Measurements from ENCODE around the gene HOOK2. TPM values are rescaled to one million over a fixed set of nuclear protein-coding genes. Genes with fewer than 3 reads are reported as not detected.

The HOOK2 gene
- total and polyA plus RNA-seq, 2 of the 13 experiments (the other 11 are each of a cell fraction or from before 2014, with no cell fraction given) = 9.2 to 12.9 TPM

DNA sequence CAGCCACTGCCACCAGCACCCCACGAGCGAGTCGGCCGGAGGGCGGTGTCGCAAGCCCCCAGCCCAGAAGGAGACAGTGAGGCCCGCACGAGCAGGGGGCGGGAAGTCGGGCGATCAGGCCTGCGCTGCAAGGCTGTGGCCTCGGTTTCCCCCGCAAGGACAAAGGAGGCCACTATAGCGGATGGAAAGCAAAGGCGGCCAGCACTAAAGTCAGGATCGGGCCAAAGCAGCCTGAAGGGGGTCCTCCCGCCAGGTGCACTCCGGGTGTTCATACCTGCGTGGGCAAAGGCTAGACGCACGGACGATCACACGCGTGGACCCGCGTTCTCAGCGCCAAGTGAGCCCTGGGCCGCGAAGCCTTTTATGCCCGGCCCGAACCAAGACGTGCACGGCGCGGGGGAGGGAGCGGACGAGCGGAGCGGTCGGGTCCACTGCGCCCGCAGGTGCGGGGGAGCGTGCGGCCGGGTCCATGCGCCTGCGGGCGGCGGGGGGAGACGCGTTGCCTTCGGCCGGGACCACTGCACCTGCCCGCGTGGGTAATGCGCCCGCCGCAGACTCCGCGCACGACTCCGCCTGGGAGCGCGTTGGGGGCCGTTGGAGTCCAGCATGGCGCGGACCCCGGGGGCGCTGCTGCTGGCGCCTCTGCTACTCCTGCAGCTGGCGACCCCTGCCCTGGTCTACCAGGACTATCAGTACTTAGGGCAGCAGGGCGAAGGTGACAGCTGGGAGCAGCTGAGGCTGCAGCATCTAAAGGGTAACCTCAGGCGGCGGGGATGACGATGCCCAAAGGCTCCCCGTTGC is 26.3 kb upstream of the HOOK2 start, which contains the start of the genes PRDX2 and THSD8 (continued):
- TF ChIP-seq, protein P1, sequence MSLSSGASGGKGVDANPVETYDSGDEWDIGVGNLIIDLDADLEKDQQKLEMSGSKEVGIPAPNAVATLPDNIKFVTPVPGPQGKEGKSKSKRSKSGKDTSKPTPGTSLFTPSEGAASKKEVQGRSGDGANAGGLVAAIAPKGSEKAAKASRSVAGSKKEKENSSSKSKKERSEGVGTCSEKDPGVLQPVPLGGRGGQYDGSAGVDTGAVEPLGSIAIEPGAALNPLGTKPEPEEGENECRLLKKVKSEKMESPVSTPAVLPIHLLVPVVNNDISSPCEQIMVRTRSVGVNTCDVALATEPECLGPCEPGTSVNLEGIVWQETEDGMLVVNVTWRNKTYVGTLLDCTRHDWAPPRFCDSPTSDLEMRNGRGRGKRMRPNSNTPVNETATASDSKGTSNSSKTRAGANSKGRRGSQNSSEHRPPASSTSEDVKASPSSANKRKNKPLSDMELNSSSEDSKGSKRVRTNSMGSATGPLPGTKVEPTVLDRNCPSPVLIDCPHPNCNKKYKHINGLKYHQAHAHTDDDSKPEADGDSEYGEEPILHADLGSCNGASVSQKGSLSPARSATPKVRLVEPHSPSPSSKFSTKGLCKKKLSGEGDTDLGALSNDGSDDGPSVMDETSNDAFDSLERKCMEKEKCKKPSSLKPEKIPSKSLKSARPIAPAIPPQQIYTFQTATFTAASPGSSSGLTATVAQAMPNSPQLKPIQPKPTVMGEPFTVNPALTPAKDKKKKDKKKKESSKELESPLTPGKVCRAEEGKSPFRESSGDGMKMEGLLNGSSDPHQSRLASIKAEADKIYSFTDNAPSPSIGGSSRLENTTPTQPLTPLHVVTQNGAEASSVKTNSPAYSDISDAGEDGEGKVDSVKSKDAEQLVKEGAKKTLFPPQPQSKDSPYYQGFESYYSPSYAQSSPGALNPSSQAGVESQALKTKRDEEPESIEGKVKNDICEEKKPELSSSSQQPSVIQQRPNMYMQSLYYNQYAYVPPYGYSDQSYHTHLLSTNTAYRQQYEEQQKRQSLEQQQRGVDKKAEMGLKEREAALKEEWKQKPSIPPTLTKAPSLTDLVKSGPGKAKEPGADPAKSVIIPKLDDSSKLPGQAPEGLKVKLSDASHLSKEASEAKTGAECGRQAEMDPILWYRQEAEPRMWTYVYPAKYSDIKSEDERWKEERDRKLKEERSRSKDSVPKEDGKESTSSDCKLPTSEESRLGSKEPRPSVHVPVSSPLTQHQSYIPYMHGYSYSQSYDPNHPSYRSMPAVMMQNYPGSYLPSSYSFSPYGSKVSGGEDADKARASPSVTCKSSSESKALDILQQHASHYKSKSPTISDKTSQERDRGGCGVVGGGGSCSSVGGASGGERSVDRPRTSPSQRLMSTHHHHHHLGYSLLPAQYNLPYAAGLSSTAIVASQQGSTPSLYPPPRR (CRISPR knock-in tag; IDR thresholded peaks at IDR 0.05; ENCODE audit: borderline replicate concordance) = peak; percentile 36
- TF ChIP-seq NFKBIZ (CRISPR knock-in tag; IDR thresholded peaks at IDR 0.05) (peak; percentile 71), ZNF331 (CRISPR knock-in tag; IDR thresholded peaks at IDR 0.05) (peak; percentile 79), POLR2G (IDR thresholded peaks at IDR 0.05; ENCODE audit: low read depth, low read length) (peak; percentile 99), POLR2AphosphoS5 (IDR thresholded peaks at IDR 0.05; ENCODE audit: low read depth, low read length) (peak; percentile 98), DMAP1 (CRISPR knock-in tag; IDR thresholded peaks at IDR 0.05) (peak; percentile 61; the same call in 1 of the 2 replicates), ATRX (CRISPR knock-in tag; IDR thresholded peaks at IDR 0.05; ENCODE audit: borderline replicate concordance) (no peak), ZFYVE20 (CRISPR knock-in tag; IDR thresholded peaks at IDR 0.05; ENCODE audit: borderline replicate concordance, low read depth) (peak; percentile 90; the same call in 1 of the 2 replicates), BORCS8-MEF2B (CRISPR knock-in tag; IDR thresholded peaks at IDR 0.05) (0 out of 2 replicates have a peak, but pooled peaks have one; percentile 55), ZNF589 (CRISPR knock-in tag; conservative IDR thresholded peaks at IDR 0.05) (0 out of 2 replicates have a peak, but pooled peaks have one; percentile 21), CREB1 (IDR thresholded peaks at IDR 0.05) (peak; percentile 41; the same call in 1 of the 2 replicates), CREB1 (CRISPR knock-in tag; IDR thresholded peaks at IDR 0.05) (no peak; the same call in 1 of the 2 replicates), PAWR (CRISPR knock-in tag; IDR thresholded peaks at IDR 0.05; ENCODE audit: borderline replicate concordance) (0 out of 2 replicates have a peak, but pooled peaks have one; percentile 40), BHLHE40 (IDR thresholded peaks at IDR 0.05; ENCODE audit: low read length) (peak; percentile 98), ZMYM3 (CRISPR knock-in tag; IDR thresholded peaks at IDR 0.05) (peak; percentile 49; the same call in 1 of the 2 replicates), CHD2 (IDR thresholded peaks at IDR 0.05; ENCODE audit: low read depth, low read length) (no peak), ZNF816 (CRISPR knock-in tag; IDR thresholded peaks at IDR 0.05; ENCODE audit: borderline replicate concordance) (peak; percentile 84), ZSCAN31 (CRISPR knock-in tag; IDR thresholded peaks at IDR 0.05; ENCODE audit: low read depth) (peak; percentile 94)
- TF ChIP-seq, protein P2, sequence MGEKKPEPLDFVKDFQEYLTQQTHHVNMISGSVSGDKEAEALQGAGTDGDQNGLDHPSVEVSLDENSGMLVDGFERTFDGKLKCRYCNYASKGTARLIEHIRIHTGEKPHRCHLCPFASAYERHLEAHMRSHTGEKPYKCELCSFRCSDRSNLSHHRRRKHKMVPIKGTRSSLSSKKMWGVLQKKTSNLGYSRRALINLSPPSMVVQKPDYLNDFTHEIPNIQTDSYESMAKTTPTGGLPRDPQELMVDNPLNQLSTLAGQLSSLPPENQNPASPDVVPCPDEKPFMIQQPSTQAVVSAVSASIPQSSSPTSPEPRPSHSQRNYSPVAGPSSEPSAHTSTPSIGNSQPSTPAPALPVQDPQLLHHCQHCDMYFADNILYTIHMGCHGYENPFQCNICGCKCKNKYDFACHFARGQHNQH (CRISPR knock-in tag; IDR thresholded peaks at IDR 0.05) = peak; percentile 81

Measured in HepG2 (cell line).